ENCODE results near the gene CFAP161.

- no peak for TF ChIP-seq CTCF (IDR thresholded peaks at IDR 0.05)
- TF ChIP-seq POLR2A (IDR thresholded peaks at IDR 0.05), result no peak
Measured at GRCh38 chr15:81126892-81127291, 7.2 kb upstream of the CFAP161 start.

Measured in Peyer's patch (tissue), 4 donors.